CD4-positive, alpha-beta T cell (primary cell): Measurements from ENCODE around the gene CCDC83. TPM values are rescaled to one million over a fixed set of nuclear protein-coding genes. Genes with fewer than 3 reads are reported as not detected.
A peak's percentile ranks its signal among the peaks of the same experiment; 100 is the strongest.

ENCODE experiments used
- ATAC-seq: fragments of 200-7000 bp; cut with Tn5 transposase; one replicate; pipeline ENCODE4 v1.10.0; 2022; ENCODE audit warnings: mild to moderate bottlenecking; ENCODE audit not compliant: poor library complexity
- CTCF ChIA-PET: fragments of 350-600 bp; sonication (Branson Sonifier 250); formaldehyde crosslinking; loops from one replicate; lab custom pipeline; 2021; ENCODE audit warnings: antibody characterized with exemption, inconsistent platforms; lab: Charles Lee
- POLR2A ChIA-PET: fragments of 350-600 bp; sonication (Branson Sonifier 250); formaldehyde crosslinking; loops from one replicate; lab custom pipeline; 2021; ENCODE audit warnings: antibody characterized with exemption, inconsistent platforms; lab: Charles Lee
- DNase-seq, 14 experiments: peaks; one replicate each; pipeline ENCODE4 v3.0.0-alpha.2; 2013 to 2020; ENCODE audit warnings: mixed read lengths in 2 of 14
- H3K27ac ChIP-seq, 2 donors: one replicate each; pipeline versions ENCODE4 v1.5.1 to v1.7.0; 2013; ENCODE audit warnings: low read length in 2 of 2, low read depth in 1 of 2, mild to moderate bottlenecking in 1 of 2
- H3K27me3 ChIP-seq, 2 experiments: 1 replicate in 1 of 2; 2 replicates in 1 of 2; pipeline versions ENCODE4 v1.6.1 to v1.7.0; 2013; ENCODE audit warnings: low read length in 2 of 2, control low read depth in 1 of 2, mild to moderate bottlenecking in 1 of 2, moderate library complexity in 1 of 2; ENCODE audit not compliant: insufficient read depth in 2 of 2, control insufficient read depth in 1 of 2
- H3K36me3 ChIP-seq: one replicate; pipeline ENCODE4 v1.6.1; 2013; ENCODE audit warnings: low read length, control low read depth; ENCODE audit not compliant: insufficient read depth
- H3K4me1 ChIP-seq: one replicate; pipeline ENCODE4 v1.6.1; 2013; ENCODE audit warnings: low read length, control low read depth; ENCODE audit not compliant: insufficient read depth
- H3K4me3 ChIP-seq: one replicate; pipeline ENCODE4 v1.5.1; 2013; ENCODE audit warnings: mild to moderate bottlenecking, low read length, moderate library complexity
- H3K9me3 ChIP-seq, 2 experiments: 1 replicate in 1 of 2; 2 replicates in 1 of 2; pipeline versions ENCODE4 v1.6.1 to v1.7.0; 2013; ENCODE audit warnings: low read length in 2 of 2, mild to moderate bottlenecking in 2 of 2, control low read depth in 1 of 2, moderate library complexity in 1 of 2; ENCODE audit not compliant: control insufficient read depth in 1 of 2, insufficient read depth in 1 of 2
- H3K27ac Mint-ChIP-seq: one replicate; pipeline ENCODE4 v1.8.0; 2020; ENCODE audit warnings: mixed read lengths
- H3K27me3 Mint-ChIP-seq: one replicate; pipeline ENCODE4 v1.8.0; 2021; ENCODE audit warnings: mixed read lengths
- H3K36me3 Mint-ChIP-seq: one replicate; pipeline ENCODE4 v1.8.0; 2021; ENCODE audit warnings: low read depth, mixed read lengths
- H3K4me1 Mint-ChIP-seq: one replicate; pipeline ENCODE4 v1.8.0; 2021; ENCODE audit warnings: low read depth, mixed read lengths
- H3K4me3 Mint-ChIP-seq: one replicate; pipeline ENCODE4 v1.8.0; 2020; ENCODE audit warnings: mild to moderate bottlenecking, mixed read lengths
- H3K9me3 Mint-ChIP-seq: one replicate; pipeline ENCODE4 v1.8.0; 2020; ENCODE audit warnings: mixed read lengths
- CTCF ChIP-seq: fragments of 200-600 bp; IDR thresholded peaks from one replicate; pipeline ENCODE4 v1.8.0; 2022; ENCODE audit warnings: antibody characterized with exemption, mild to moderate bottlenecking
- intact Hi-C, 2 experiments: fragments of 100-400 bp; cut with DNase I in 1 of 2; cut with micrococcal nuclease in 1 of 2; formaldehyde crosslinking; loops; one replicate each; pipeline versions ENCODE4 v1.15.1 to v1.9.0; 2023 to 2025; cut with DNase I, micrococcal nuclease
- total RNA-seq, 174 experiments: library from RNA in 2 of 174; stranded (reverse) in 2 of 174; gene quantifications; one replicate each; pipeline ENCODE4 v1.2.3 and lab custom pipeline; 2021 to 2026

CCDC83 gene
- total RNA-seq, 2 experiments from 2014 or later, result not detected

DNA sequence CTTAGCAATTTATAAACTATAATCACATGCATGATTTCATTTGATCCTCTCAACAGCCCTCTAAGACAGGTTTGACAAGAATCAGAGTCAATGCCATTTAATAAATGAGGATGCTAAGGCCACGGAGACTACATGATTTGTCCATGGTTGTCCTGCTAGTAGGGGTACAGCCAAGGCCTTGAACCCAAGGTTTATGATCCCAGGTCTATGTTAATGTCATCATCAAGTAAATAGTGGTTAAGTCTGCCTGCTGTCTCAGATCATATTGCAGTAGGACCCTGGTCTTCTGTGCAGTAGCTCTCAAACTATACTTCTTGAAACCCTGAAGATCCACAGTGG lies 26.6 kb upstream of the CCDC83 start:
- POLR2A ChIA-PET, result interaction anchor here (1.1 to 1.2 kb wide), 2 partner anchors 14 to 19 kb away, joined by 3 read pairs; no protein-coding TSS in a partner anchor
- Mint-ChIP-seq H3K9me3 (no peaks in the 10 kb centered on the region), H3K4me1 (peaks cover 42% of the 10 kb centered on the region), H3K36me3 (no peaks in the 10 kb centered on the region), H3K27ac (peak overlapping the region; percentile 5), H3K27me3 (no peaks in the 10 kb centered on the region), H3K4me3 (no peak overlapping the region)
- no peak for TF ChIP-seq CTCF
- Histone ChIP-seq H3K4me1 (peaks cover 41% of the 10 kb centered on the region), H3K27ac (no peak overlapping the region), H3K9me3 (no peaks in the 10 kb centered on the region), H3K36me3 (no peaks in the 10 kb centered on the region), H3K27me3 (no peaks in the 10 kb centered on the region), H3K4me3 (no peak overlapping the region)
- intact Hi-C loops, result no loop called here
- CTCF ChIA-PET, result interaction anchor here (2.2 to 2.3 kb wide), 2 partner anchors 19 to 26 kb away, joined by 7 to 9 read pairs; partner anchors contain the start of gene CCDC83
- ATAC-seq (no peak), DNase-seq (no peak)

GRCh38 chr11:85829172-85829571 lies 26.0 kb upstream of the CCDC83 start:
- DNase-seq, result no peak
- POLR2A ChIA-PET, result interaction anchor here (1.1 to 1.2 kb wide), 2 partner anchors 13 to 20 kb away, joined by 3 read pairs; no protein-coding TSS in a partner anchor
- ATAC-seq, result no peak
- Mint-ChIP-seq H3K27ac (no peak overlapping the region), H3K4me3 (no peak overlapping the region), H3K27me3 (no peaks in the 10 kb centered on the region), H3K4me1 (peaks cover 36% of the 10 kb centered on the region), H3K36me3 (no peaks in the 10 kb centered on the region), H3K9me3 (no peaks in the 10 kb centered on the region)
- H3K4me1 ChIP-seq, result peaks cover 36% of the 10 kb centered on the region
- H3K9me3 ChIP-seq, result no peaks in the 10 kb centered on the region
- H3K27ac ChIP-seq, result no peak overlapping the region
- H3K36me3 ChIP-seq, result no peaks in the 10 kb centered on the region
- CTCF ChIA-PET, result interaction anchor here (2.2 to 2.3 kb wide), 2 partner anchors 19 to 26 kb away, joined by 7 to 9 read pairs; partner anchors contain the start of gene CCDC83
- intact Hi-C loops, result no loop called here
- H3K4me3 ChIP-seq, result no peak overlapping the region
- no peaks in the 10 kb centered on the region for H3K27me3 ChIP-seq
- TF ChIP-seq CTCF, result no peak

DNA sequence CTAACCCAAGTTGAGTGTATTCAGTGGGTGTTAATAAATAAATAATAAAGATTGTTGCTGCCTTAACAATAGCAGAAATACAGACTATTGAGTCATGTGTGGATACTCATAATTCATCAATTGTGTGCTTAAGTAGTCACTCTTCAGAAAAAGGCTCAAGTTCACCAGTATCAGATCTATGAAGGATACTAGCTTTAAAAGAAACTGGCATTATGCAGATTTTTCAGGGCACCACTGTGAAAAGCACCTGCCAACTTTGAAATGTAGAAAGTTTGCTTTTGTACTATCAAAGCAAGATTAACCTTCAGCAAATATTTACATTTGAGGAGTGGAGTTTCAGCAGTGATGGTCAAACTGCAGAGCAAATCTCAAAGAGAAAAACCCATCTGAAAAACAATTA lies 24.1 kb upstream of the CCDC83 start:
- no peaks in the 10 kb centered on the region for H3K27me3 Mint-ChIP-seq
- no peak overlapping the region for H3K27ac Mint-ChIP-seq
- H3K4me3 Mint-ChIP-seq, result no peak overlapping the region

More for the DNA sequence above, 24.1 kb upstream of the CCDC83 start:
- ATAC-seq (no peak), DNase-seq (no peak)
- peaks cover 20% of the 10 kb centered on the region for H3K4me1 Mint-ChIP-seq
- Histone ChIP-seq H3K27ac (no peak overlapping the region), H3K4me1 (peaks cover 19% of the 10 kb centered on the region), H3K36me3 (no peaks in the 10 kb centered on the region), H3K4me3 (no peak overlapping the region), H3K27me3 (no peaks in the 10 kb centered on the region), H3K9me3 (peaks cover 0 to 4% of the 10 kb centered on the region in 2 experiments)
- TF ChIP-seq CTCF, result no peak
- peaks cover 2% of the 10 kb centered on the region for H3K9me3 Mint-ChIP-seq
- CTCF ChIA-PET, result no interaction called here
- intact Hi-C loops, result no loop called here
- POLR2A ChIA-PET, result no interaction called here
- H3K36me3 Mint-ChIP-seq, result peaks cover 3% of the 10 kb centered on the region
